Caco-2 (cell line): ENCODE results near the gene LIPM. TPM values are rescaled to one million over a fixed set of nuclear protein-coding genes. Genes with fewer than 3 reads are reported as not detected.

Source experiments
- BruUV-seq: library from RNA; stranded (reverse); fragments of 400-500 nt; replicated peaks from 2 replicates; lab custom pipeline; 2021; lab: Mats Ljungman, UMichigan
- CTCF ChIA-PET: fragments of 300-600 bp; sonication (Branson Sonifier 250); formaldehyde crosslinking; loops from one replicate; lab custom pipeline; 2022; ENCODE audit warnings: antibody characterized with exemption; lab: Charles Lee
- POLR2A ChIA-PET: fragments of 300-600 bp; sonication (Branson Sonifier 250); formaldehyde crosslinking; loops from one replicate; lab custom pipeline; 2022; ENCODE audit warnings: antibody characterized with exemption; lab: Charles Lee
- DNase-seq, 2 experiments: peaks; one replicate each; pipeline versions ENCODE4 v3.0.0 to v3.0.0-alpha.2; 2020 to 2022
- H3K27me3 ChIP-seq: replicated peaks from 2 replicates; pipeline ENCODE4 v1.6.0; 2011; ENCODE audit warnings: low read length; ENCODE audit not compliant: control insufficient read depth, insufficient read depth
- H3K36me3 ChIP-seq: 2 replicates; pipeline ENCODE4 v1.5.1; 2011; ENCODE audit warnings: low read length; ENCODE audit not compliant: control insufficient read depth, insufficient read depth
- H3K4me1 ChIP-seq: fragments of 250-450 bp; sonication (Bioruptor Pico); 2 replicates; pipeline ENCODE4 v1.5.1; 2020; ENCODE audit warnings: mild to moderate bottlenecking
- H3K4me3 ChIP-seq: 2 replicates; pipeline ENCODE4 v1.5.1; 2011; ENCODE audit warnings: low read depth, mild to moderate bottlenecking, control low read depth, low read length
- H3K9me3 ChIP-seq: fragments of 250-450 bp; sonication (Bioruptor Pico); 2 replicates; pipeline ENCODE4 v1.5.1; 2020; ENCODE audit warnings: mild to moderate bottlenecking, moderate library complexity
- H3K27ac Mint-ChIP-seq: one replicate; pipeline ENCODE4 v1.8.0; 2022; ENCODE audit warnings: mixed read lengths; ENCODE audit not compliant: unreplicated experiment
- H3K27me3 Mint-ChIP-seq: one replicate; pipeline ENCODE4 v1.8.0; 2022; ENCODE audit warnings: mixed read lengths; ENCODE audit not compliant: insufficient read depth, unreplicated experiment
- H3K36me3 Mint-ChIP-seq: one replicate; pipeline ENCODE4 v1.8.0; 2022; ENCODE audit warnings: mild to moderate bottlenecking, mixed read lengths; ENCODE audit not compliant: insufficient read depth, unreplicated experiment
- H3K4me1 Mint-ChIP-seq: one replicate; pipeline ENCODE4 v1.8.0; 2022; ENCODE audit warnings: low read depth, mixed read lengths; ENCODE audit not compliant: unreplicated experiment
- H3K4me3 Mint-ChIP-seq: one replicate; pipeline ENCODE4 v1.8.0; 2022; ENCODE audit warnings: mild to moderate bottlenecking, moderate library complexity, mixed read lengths; ENCODE audit not compliant: unreplicated experiment
- H3K9me3 Mint-ChIP-seq: one replicate; pipeline ENCODE4 v1.8.0; 2022; ENCODE audit warnings: mixed read lengths; ENCODE audit not compliant: unreplicated experiment
- intact Hi-C: fragments of 100-400 bp; cut with micrococcal nuclease; formaldehyde crosslinking; loops from one replicate; pipeline ENCODE4 v1.10.0; 2022; ENCODE audit not compliant: unreplicated experiment
- total RNA-seq: library from RNA; stranded (reverse); gene quantifications from 2 replicates; pipeline ENCODE4 v1.2.3, GENCODE V29; 2022
- TF ChIP-seq, protein P1 (sequence below), 2 experiments: fragments of 200-600 bp in 1 of 2; IDR thresholded peaks; 1 replicate in 1 of 2; 2 replicates in 1 of 2; pipeline versions ENCODE4 v1.5.1 to v1.8.0; 2011 to 2022; ENCODE audit warnings: antibody characterized with exemption in 1 of 2, control low read depth in 1 of 2, inconsistent platforms in 1 of 2, low read depth in 1 of 2, low read length in 1 of 2, mild to moderate bottlenecking in 1 of 2, moderate library complexity in 1 of 2; ENCODE audit not compliant: insufficient read depth in 1 of 2, severe bottlenecking in 1 of 2, unreplicated experiment in 1 of 2

Gene LIPM
- total RNA-seq, 1 experiment from 2014 or later, result not detected

DNA sequence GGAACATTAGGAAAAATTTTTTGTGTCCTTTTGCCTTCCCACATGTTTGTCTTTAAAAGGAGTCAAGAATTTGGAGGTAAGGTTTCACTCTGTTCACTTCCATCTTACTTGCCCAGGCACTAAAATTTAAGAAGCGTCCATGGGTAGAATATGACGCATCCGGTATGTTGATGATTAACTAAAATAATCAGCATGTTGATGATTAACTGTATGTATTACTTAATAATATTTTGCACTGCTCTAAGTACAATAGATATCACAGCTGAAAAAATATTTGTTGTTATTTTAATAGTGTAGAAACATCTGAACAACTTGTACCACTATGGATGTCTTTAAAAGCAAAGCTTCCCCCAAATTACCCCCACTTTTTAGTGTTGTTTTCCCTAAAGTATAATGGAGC is 37.6 kb downstream of the LIPM start:
- CTCF ChIA-PET, result no interaction called here

DNA sequence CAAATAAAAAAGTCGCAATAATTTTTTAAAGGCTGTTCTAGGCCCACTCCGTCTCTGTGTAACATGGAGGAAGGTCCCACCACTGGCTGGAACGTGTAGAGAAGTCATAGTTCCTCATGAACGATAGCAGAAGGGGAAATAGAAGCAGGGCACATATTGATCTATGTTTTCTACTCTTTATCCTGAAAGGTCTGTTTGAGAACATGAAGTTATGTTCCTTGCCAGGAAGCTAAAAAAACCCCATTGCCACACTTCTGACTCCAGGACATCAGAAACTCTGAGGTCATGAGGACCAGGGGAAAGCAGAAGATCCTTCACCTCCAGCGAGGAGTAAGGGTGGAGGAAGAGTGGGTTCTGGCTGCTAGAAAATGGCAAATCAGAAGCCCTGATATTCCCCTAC is 38.4 kb downstream of the LIPM start:
- Mint-ChIP-seq H3K4me3 (no peak overlapping the region), H3K36me3 (no peaks in the 10 kb centered on the region), H3K27ac (no peak overlapping the region), H3K27me3 (peaks cover 15% of the 10 kb centered on the region), H3K9me3 (no peaks in the 10 kb centered on the region), H3K4me1 (no peaks in the 10 kb centered on the region)
- H3K36me3 ChIP-seq, result no peaks in the 10 kb centered on the region
- no peaks in the 10 kb centered on the region for H3K9me3 ChIP-seq
- DNase-seq, result no peak
- ChIA-PET CTCF (no interaction called here), POLR2A (no interaction called here)
- no peaks in the 10 kb centered on the region; the same call in 1 of the 2 replicates for H3K27me3 ChIP-seq
- TF ChIP-seq, protein P1, sequence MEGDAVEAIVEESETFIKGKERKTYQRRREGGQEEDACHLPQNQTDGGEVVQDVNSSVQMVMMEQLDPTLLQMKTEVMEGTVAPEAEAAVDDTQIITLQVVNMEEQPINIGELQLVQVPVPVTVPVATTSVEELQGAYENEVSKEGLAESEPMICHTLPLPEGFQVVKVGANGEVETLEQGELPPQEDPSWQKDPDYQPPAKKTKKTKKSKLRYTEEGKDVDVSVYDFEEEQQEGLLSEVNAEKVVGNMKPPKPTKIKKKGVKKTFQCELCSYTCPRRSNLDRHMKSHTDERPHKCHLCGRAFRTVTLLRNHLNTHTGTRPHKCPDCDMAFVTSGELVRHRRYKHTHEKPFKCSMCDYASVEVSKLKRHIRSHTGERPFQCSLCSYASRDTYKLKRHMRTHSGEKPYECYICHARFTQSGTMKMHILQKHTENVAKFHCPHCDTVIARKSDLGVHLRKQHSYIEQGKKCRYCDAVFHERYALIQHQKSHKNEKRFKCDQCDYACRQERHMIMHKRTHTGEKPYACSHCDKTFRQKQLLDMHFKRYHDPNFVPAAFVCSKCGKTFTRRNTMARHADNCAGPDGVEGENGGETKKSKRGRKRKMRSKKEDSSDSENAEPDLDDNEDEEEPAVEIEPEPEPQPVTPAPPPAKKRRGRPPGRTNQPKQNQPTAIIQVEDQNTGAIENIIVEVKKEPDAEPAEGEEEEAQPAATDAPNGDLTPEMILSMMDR (IDR thresholded peaks at IDR 0.05; ENCODE audit: insufficient read depth in 1 of 2, low read depth in 1 of 2, low read length in 1 of 2, severe bottlenecking in 1 of 2, unreplicated experiment in 1 of 2), result no peak
- H3K4me1 ChIP-seq, result peaks cover 12% of the 10 kb centered on the region
- no peak overlapping the region for H3K4me3 ChIP-seq
- intact Hi-C loops, result loop anchor here (1.0 kb wide), 1 partner anchor 91 kb away; no protein-coding TSS in a partner anchor
- no TSS peak for BruUV-seq

More for the DNA sequence above, 37.6 kb downstream of the LIPM start:
- BruUV-seq, result no TSS peak
- intact Hi-C loops, result loop anchor here (1.0 kb wide), 1 partner anchor 92 kb away; no protein-coding TSS in a partner anchor
- no peak overlapping the region for H3K4me3 ChIP-seq
- no peaks in the 10 kb centered on the region; the same call in 1 of the 2 replicates for H3K27me3 ChIP-seq
- POLR2A ChIA-PET, result no interaction called here
- Mint-ChIP-seq H3K27ac (no peak overlapping the region), H3K9me3 (no peaks in the 10 kb centered on the region), H3K27me3 (peaks cover 11% of the 10 kb centered on the region), H3K36me3 (no peaks in the 10 kb centered on the region), H3K4me1 (no peaks in the 10 kb centered on the region), H3K4me3 (no peak overlapping the region)
- no peaks in the 10 kb centered on the region for H3K36me3 ChIP-seq
- no peak for DNase-seq
- TF ChIP-seq, protein P1 (IDR thresholded peaks at IDR 0.05; ENCODE audit: insufficient read depth in 1 of 2, low read depth in 1 of 2, low read length in 1 of 2, severe bottlenecking in 1 of 2, unreplicated experiment in 1 of 2), result no peak
- H3K9me3 ChIP-seq, result no peaks in the 10 kb centered on the region
- peaks cover 12% of the 10 kb centered on the region for H3K4me1 ChIP-seq

DNA sequence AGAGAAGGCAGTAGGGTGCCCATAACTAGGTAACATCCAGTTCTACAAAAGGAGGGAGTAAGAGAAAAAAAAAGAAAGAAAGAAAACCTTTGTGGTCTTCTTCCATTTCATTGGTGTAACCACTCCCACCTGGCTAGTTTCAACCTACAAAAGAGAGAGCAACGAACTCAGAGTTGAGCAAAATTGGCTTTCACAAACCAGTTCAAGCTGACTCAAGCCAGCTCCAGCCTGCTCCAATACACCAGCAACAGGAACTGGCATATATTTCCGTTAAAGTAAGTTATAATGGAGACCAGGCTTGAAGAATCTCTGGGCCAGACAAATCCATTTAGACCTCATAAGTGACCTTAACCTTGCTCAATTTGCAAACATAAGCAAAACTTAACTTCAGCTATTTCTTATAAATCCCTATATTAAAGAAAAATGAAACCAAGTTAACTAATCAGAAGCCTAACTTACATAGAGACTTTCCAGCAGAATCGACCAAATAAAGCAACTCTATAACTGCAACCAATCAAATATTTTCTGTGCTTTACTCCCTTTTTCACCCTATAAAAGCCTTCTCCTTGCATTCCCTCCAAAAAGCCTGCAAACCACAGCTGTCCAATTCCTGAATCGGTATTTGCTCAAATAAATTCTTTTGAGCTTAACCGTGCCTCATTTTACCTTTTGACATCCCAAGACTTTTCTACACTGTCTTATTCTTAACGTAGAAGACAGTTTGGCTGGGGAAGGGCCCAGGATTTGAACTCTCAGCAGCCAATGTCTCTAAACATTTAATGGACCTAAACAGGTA is 39.0 kb downstream of the LIPM start:
- Mint-ChIP-seq H3K4me3 (no peak overlapping the region), H3K36me3 (no peaks in the 10 kb centered on the region), H3K27ac (no peak overlapping the region), H3K27me3 (peaks cover 15% of the 10 kb centered on the region), H3K4me1 (no peaks in the 10 kb centered on the region), H3K9me3 (no peaks in the 10 kb centered on the region)
- CTCF ChIA-PET, result no interaction called here
- TF ChIP-seq, protein P1 (IDR thresholded peaks at IDR 0.05; ENCODE audit: insufficient read depth in 1 of 2, low read depth in 1 of 2, low read length in 1 of 2, severe bottlenecking in 1 of 2, unreplicated experiment in 1 of 2), result no peak
- no TSS peak for BruUV-seq
- Histone ChIP-seq H3K9me3 (no peaks in the 10 kb centered on the region), H3K4me1 (peaks cover 12% of the 10 kb centered on the region), H3K4me3 (no peak overlapping the region), H3K36me3 (no peaks in the 10 kb centered on the region), H3K27me3 (no peaks in the 10 kb centered on the region; the same call in 1 of the 2 replicates)
- POLR2A ChIA-PET, result no interaction called here
- intact Hi-C loops, result no loop called here
- DNase-seq, result no peak
